ENCODE results near the gene BEX4.

GRCh38 chrX:103210056-103210455, 4.9 kb upstream of the BEX4 start:
- TF ChIP-seq USF2 (IDR thresholded peaks at IDR 0.05; ENCODE audit: low read length) = no peak
- TF ChIP-seq CTCF (IDR thresholded peaks at IDR 0.05; ENCODE audit: control extremely low read depth in 1 of 3, insufficient read depth in 1 of 3, low read depth in 1 of 3, low read length in 3 of 3) = no peak
- TF ChIP-seq RBBP5 (IDR thresholded peaks at IDR 0.05; ENCODE audit: borderline replicate concordance, low read depth, low read length) = no peak
- no peak for TF ChIP-seq CHD1 (IDR thresholded peaks at IDR 0.05; ENCODE audit: low read depth, low read length)

Measured in H1 (cell line).